ENCODE measurements around the gene SETD9.
A peak's percentile ranks its signal among the peaks of the same experiment; 100 is the strongest.

SETD9 gene

GRCh38 chr5:56934325-56934724 lies 24.9 kb downstream of the SETD9 start:
- no peak for DNase-seq (ENCODE audit: low spot score)

GRCh38 chr5:56938858-56939257 lies 29.5 kb downstream of the SETD9 start:
- DNase-seq (ENCODE audit: low spot score): no peak

- DNase-seq (ENCODE audit: low spot score): no peak
These were observed 32.6 kb downstream of the SETD9 start for GRCh38 chr5:56941981-56942380.

DNA sequence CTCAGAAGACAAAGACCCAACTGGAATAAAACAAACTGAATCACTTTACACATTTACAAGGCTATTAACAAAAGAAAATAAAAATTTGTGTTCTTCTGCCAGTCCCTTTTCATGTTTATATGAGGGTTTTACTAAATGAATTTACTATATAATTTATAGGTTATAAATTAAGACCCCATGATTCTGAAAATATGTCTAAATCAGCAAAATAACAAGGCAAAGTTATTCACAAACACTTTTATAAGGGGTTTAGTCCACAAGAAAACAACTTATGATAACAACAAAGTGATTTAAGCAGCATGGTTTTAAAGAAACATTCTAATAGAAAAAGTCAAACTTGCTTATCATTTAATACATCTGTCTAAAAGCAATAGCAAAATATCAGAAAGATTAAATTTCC lies 37.7 kb downstream of the SETD9 start:
- no peak for DNase-seq (ENCODE audit: low spot score)

DNA sequence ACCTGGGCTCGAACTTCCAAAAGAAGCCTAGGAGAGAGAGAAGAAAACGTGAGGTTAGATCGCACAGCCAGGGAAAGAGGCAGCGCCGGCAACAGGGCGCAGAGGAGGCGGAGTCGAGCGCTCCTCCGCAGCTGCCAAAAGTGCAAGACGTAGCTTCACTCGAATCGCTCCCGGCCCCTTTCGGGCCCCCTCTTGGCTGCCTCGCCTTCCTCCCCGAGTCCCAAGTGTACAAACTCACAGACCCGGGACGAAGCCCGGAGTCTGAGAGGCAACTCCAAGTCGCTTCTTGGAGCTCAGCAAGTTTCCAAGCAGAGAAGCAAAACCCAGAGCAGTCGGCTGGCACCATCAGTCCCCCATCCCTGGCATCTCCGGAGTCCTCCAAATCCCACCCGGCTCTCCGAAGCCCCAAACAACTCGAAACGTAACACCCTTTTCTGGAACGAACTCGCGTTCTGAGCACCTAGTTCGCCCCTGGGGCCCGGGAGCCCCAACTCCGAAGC lies 41.3 kb downstream of the SETD9 start:
- DNase-seq (ENCODE audit: low spot score): peak; percentile 92

GRCh38 chr5:56951126-56951945 lies 41.9 kb downstream of the SETD9 start:
- DNase-seq (ENCODE audit: low spot score): peak; percentile 71

- peak; percentile 89 for DNase-seq (ENCODE audit: low spot score)
These were observed 42.7 kb downstream of the SETD9 start, which contains the start of gene MIER3 for GRCh38 chr5:56951946-56952691. TSS of gene MIER3 (minus strand) at chr5:56952123. CDS start at chr5:56952102, 21 bp downstream.

GRCh38 chr5:56954262-56954661 lies 44.9 kb downstream of the SETD9 start:
- DNase-seq (ENCODE audit: low spot score): no peak

- no peak for DNase-seq (ENCODE audit: low spot score)
These were observed 49.2 kb downstream of the SETD9 start for GRCh38 chr5:56958595-56958994.

DNA sequence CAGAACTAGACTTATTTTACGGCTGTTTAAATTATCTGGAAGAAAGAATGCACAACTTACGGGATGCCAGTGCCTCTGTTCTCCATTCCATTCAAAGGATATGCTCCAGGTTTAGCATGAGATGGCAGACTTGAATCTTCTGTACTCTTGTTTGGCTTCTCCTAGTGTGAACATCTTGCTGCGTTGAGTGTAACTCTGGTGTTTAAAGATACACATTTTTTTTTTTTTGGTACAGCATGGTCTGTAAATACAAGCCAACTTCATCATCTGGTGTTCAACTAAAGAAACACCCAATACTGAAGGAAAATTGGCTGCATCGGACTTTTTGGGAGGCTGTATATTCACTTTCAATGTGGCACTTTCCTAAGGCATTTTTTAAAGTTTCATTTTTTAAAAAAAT lies 49.9 kb downstream of the SETD9 start:
- no peak for DNase-seq (ENCODE audit: low spot score)

DNA sequence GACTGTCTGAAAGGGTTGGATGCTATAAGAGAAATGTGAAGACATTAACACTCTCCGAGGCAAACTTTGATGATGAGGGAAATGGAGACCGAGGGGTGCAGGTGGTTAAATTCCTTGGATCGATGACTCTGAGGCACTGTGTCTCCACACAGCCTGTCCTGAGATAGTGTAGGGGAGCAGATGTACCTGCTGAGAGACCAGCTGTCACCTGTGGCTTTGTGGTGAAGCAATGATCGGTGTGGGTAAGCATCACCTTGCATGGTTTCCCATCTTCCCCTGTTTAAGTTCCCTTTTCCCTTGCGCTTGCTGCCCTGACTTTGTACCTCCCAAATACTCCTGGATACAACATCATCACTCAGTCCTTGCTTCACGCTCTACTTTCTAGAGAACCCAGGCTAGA lies 52.4 kb downstream of the SETD9 start:
- DNase-seq (ENCODE audit: low spot score): no peak

DNA sequence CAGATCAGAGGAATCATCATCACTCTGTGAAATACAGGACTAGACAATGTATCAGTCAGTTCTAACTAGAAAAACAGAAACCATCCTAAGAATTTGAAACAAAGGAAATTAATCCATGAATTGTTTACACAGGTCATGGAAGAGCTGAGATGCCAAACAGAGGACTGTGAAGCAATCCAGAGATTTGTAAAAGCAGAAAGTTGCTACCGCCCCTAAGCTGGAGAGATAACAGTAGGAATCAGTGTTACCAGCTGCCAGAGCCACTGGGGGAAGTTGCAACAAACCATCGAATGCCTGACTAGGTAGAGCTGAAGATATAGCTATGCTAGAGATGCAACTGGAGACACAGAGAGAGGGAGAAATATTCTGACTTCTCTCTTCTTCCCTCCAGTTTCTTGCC lies 52.9 kb downstream of the SETD9 start:
- DNase-seq (ENCODE audit: low spot score): no peak

DNA sequence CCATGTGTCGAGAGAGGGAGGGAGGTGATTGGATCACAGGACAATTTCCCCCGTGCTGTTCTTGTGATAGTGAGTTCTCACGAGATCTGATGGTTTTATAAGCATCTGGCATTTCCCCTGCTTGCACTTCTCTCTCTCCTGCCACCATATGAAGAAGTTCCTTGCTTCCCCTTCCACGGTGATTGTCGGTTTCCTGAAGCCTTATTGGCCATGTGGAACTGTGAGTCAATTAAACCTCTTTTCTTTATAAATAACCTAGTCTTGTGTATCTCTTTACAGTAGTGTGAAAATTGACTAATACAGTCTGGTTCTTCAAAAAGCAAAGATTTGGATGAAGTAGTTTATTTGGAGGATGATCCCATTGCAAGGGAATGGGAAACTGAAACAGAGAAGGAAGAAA lies 53.9 kb downstream of the SETD9 start:
- DNase-seq (ENCODE audit: low spot score): no peak

DNA sequence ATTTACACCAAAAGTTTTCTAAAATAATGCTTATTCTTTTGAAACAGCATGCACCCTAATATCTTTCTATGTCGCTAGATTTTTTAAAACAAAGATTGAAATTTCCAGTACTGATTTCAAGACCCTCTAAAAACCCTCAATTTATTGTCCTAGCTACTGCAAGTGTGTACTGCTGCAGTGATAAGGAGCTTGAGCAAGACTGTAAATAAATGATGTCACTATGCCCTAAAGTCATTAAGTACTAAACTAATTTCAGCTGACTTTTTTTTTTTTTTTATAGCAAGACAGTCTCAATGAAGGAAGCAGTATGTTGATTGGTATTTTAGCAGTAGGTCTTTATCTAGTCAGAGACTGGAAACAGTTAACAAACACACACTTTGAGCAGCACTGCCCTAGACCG lies 54.8 kb downstream of the SETD9 start:
- DNase-seq (ENCODE audit: low spot score): no peak

Data from left forelimb (tissue), 1 donor.